ENCODE data around the gene RPL29.

The RPL29 gene

GRCh38 chr3:52015438-52016228 lies 19.9 kb upstream of the RPL29 start:
- no peak for FAIRE-seq
- TF ChIP-seq POLR2AphosphoS5 (IDR thresholded peaks at IDR 0.05; ENCODE audit: low read depth, low read length) (no peak), TAF1 (IDR thresholded peaks at IDR 0.05; ENCODE audit: borderline replicate concordance, low read depth, low read length) (0 out of 2 replicates have a peak, but pooled peaks have one; percentile 19)
- no peak for DNase-seq (ENCODE audit: insufficient read length)

- no peak for DNase-seq (ENCODE audit: insufficient read length)
- no peak for FAIRE-seq
- TF ChIP-seq POLR2A (IDR thresholded peaks at IDR 0.05; ENCODE audit: low read depth, low read length) (no peak), TAF1 (IDR thresholded peaks at IDR 0.05; ENCODE audit: borderline replicate concordance, low read depth, low read length) (no peak), POLR2AphosphoS5 (IDR thresholded peaks at IDR 0.05; ENCODE audit: low read depth, low read length) (no peak)
Measured at GRCh38 chr3:52014613-52015012, 18.9 kb upstream of the RPL29 start.

- TF ChIP-seq TAF1 (IDR thresholded peaks at IDR 0.05; ENCODE audit: borderline replicate concordance, low read depth, low read length), result no peak
- TF ChIP-seq POLR2A (IDR thresholded peaks at IDR 0.05; ENCODE audit: low read depth, low read length), result no peak
- TF ChIP-seq POLR2AphosphoS5 (IDR thresholded peaks at IDR 0.05; ENCODE audit: low read depth, low read length), result no peak
- no peak for FAIRE-seq
- DNase-seq (ENCODE audit: insufficient read length), result no peak
Measured at GRCh38 chr3:52013802-52014598, 18.3 kb upstream of the RPL29 start.

GRCh38 chr3:52012699-52013098 lies 17.0 kb upstream of the RPL29 start:
- no peak for FAIRE-seq
- TF ChIP-seq POLR2AphosphoS5 (IDR thresholded peaks at IDR 0.05; ENCODE audit: low read depth, low read length) (no peak), TAF1 (IDR thresholded peaks at IDR 0.05; ENCODE audit: borderline replicate concordance, low read depth, low read length) (no peak), POLR2A (IDR thresholded peaks at IDR 0.05; ENCODE audit: low read depth, low read length) (no peak)
- no peak for DNase-seq (ENCODE audit: insufficient read length)

- TF ChIP-seq POLR2AphosphoS5 (IDR thresholded peaks at IDR 0.05; ENCODE audit: low read depth, low read length), result no peak
- no peak for TF ChIP-seq TAF1 (IDR thresholded peaks at IDR 0.05; ENCODE audit: borderline replicate concordance, low read depth, low read length)
- no peak for TF ChIP-seq POLR2A (IDR thresholded peaks at IDR 0.05; ENCODE audit: low read depth, low read length)
- FAIRE-seq (no peak), DNase-seq (ENCODE audit: insufficient read length) (no peak)
Measured at GRCh38 chr3:52010431-52010830, 14.7 kb upstream of the RPL29 start.

- TF ChIP-seq TAF1 (IDR thresholded peaks at IDR 0.05; ENCODE audit: borderline replicate concordance, low read depth, low read length) (no peak), POLR2A (IDR thresholded peaks at IDR 0.05; ENCODE audit: low read depth, low read length) (no peak), POLR2AphosphoS5 (IDR thresholded peaks at IDR 0.05; ENCODE audit: low read depth, low read length) (no peak)
Measured at GRCh38 chr3:52007291-52007690, 11.6 kb upstream of the RPL29 start.

GRCh38 chr3:52006820-52007133 lies 11.1 kb upstream of the RPL29 start:
- no peak for DNase-seq (ENCODE audit: insufficient read length)
- no peak for FAIRE-seq
- TF ChIP-seq TAF1 (IDR thresholded peaks at IDR 0.05; ENCODE audit: borderline replicate concordance, low read depth, low read length), result no peak
- TF ChIP-seq POLR2AphosphoS5 (IDR thresholded peaks at IDR 0.05; ENCODE audit: low read depth, low read length), result no peak
- no peak for TF ChIP-seq POLR2A (IDR thresholded peaks at IDR 0.05; ENCODE audit: low read depth, low read length)

More at GRCh38 chr3:52007291-52007690, 11.6 kb upstream of the RPL29 start:
- FAIRE-seq (no peak), DNase-seq (ENCODE audit: insufficient read length) (no peak)

- DNase-seq (ENCODE audit: insufficient read length) (no peak), FAIRE-seq (no peak)
- no peak for TF ChIP-seq POLR2A (IDR thresholded peaks at IDR 0.05; ENCODE audit: low read depth, low read length)
- TF ChIP-seq TAF1 (IDR thresholded peaks at IDR 0.05; ENCODE audit: borderline replicate concordance, low read depth, low read length), result no peak
- no peak for TF ChIP-seq POLR2AphosphoS5 (IDR thresholded peaks at IDR 0.05; ENCODE audit: low read depth, low read length)
Measured at GRCh38 chr3:52006017-52006819, 10.5 kb upstream of the RPL29 start.

GRCh38 chr3:52005571-52005986 lies 9.9 kb upstream of the RPL29 start:
- FAIRE-seq (no peak), DNase-seq (ENCODE audit: insufficient read length) (no peak)
- TF ChIP-seq TAF1 (IDR thresholded peaks at IDR 0.05; ENCODE audit: borderline replicate concordance, low read depth, low read length), result no peak

GRCh38 chr3:52004906-52005395 lies 9.3 kb upstream of the RPL29 start:
- TF ChIP-seq POLR2A (IDR thresholded peaks at IDR 0.05; ENCODE audit: low read depth, low read length) (no peak), POLR2AphosphoS5 (IDR thresholded peaks at IDR 0.05; ENCODE audit: low read depth, low read length) (no peak), TAF1 (IDR thresholded peaks at IDR 0.05; ENCODE audit: borderline replicate concordance, low read depth, low read length) (no peak)
- no peak for FAIRE-seq
- DNase-seq (ENCODE audit: insufficient read length), result no peak

- FAIRE-seq (peak; percentile 70), DNase-seq (ENCODE audit: insufficient read length) (no peak)
- TF ChIP-seq TAF1 (IDR thresholded peaks at IDR 0.05; ENCODE audit: borderline replicate concordance, low read depth, low read length) (no peak), POLR2AphosphoS5 (IDR thresholded peaks at IDR 0.05; ENCODE audit: low read depth, low read length) (no peak), POLR2A (IDR thresholded peaks at IDR 0.05; ENCODE audit: low read depth, low read length) (no peak)
Measured at GRCh38 chr3:52004163-52004787, 8.6 kb upstream of the RPL29 start.

Measured in GM12892 (cell line).